Effector memory CD8-positive, alpha-beta T cell (primary cell): ENCODE measurements around the gene MAD1L1.

ENCODE experiments used
- ATAC-seq: fragments of 150-1000 bp; cut with Tn5 transposase; replicated peaks from 2 replicates; pipeline ENCODE4 v1.10.0; 2021; ENCODE audit warnings: mild to moderate bottlenecking, moderate library complexity
- DNase-seq, 3 experiments: peaks; one replicate each; pipeline ENCODE4 v3.0.0; 2021
- H3K27ac Mint-ChIP-seq, 2 donors: one replicate each; pipeline ENCODE4 v1.8.0; 2022; ENCODE audit warnings: mild to moderate bottlenecking in 2 of 2, mixed read lengths in 2 of 2, moderate library complexity in 2 of 2
- H3K27me3 Mint-ChIP-seq, 2 donors: one replicate each; pipeline ENCODE4 v1.8.0; 2022; ENCODE audit warnings: mixed read lengths in 2 of 2
- H3K36me3 Mint-ChIP-seq: one replicate; pipeline ENCODE4 v1.8.0; 2022; ENCODE audit warnings: mild to moderate bottlenecking, moderate library complexity, mixed read lengths; ENCODE audit not compliant: insufficient read depth
- H3K4me1 Mint-ChIP-seq, 2 donors: one replicate each; pipeline ENCODE4 v1.8.0; 2022; ENCODE audit warnings: low read depth in 2 of 2, mixed read lengths in 2 of 2
- H3K4me3 Mint-ChIP-seq, 2 donors: one replicate each; pipeline ENCODE4 v1.8.0; 2022; ENCODE audit warnings: mild to moderate bottlenecking in 2 of 2, mixed read lengths in 2 of 2, moderate library complexity in 2 of 2
- H3K9me3 Mint-ChIP-seq, 2 donors: one replicate each; pipeline ENCODE4 v1.8.0; 2022; ENCODE audit warnings: mixed read lengths in 2 of 2

Gene MAD1L1

GRCh38 chr7:2097492-2097891, 135.3 kb downstream of the MAD1L1 start:
- peak overlapping the region in 1 of 2 donors; percentile 23 for H3K27ac Mint-ChIP-seq
- H3K27me3 Mint-ChIP-seq, result no peaks in the 10 kb centered on the region
- DNase-seq (no peak), ATAC-seq (no peak)
- peaks cover 11% of the 10 kb centered on the region for H3K36me3 Mint-ChIP-seq
- peaks cover 33 to 39% of the 10 kb centered on the region in 2 donors for H3K4me1 Mint-ChIP-seq
- H3K4me3 Mint-ChIP-seq, result no peak overlapping the region
- peaks cover 0 to 4% of the 10 kb centered on the region in 2 donors for H3K9me3 Mint-ChIP-seq

- ATAC-seq (no peak), DNase-seq (no peak)
- peak overlapping the region in 1 of 2 donors; percentile 23 for H3K27ac Mint-ChIP-seq
- H3K4me3 Mint-ChIP-seq, result no peak overlapping the region
- H3K4me1 Mint-ChIP-seq, result peaks cover 27 to 37% of the 10 kb centered on the region in 2 donors
- H3K27me3 Mint-ChIP-seq, result no peaks in the 10 kb centered on the region
- no peaks in the 10 kb centered on the region for H3K9me3 Mint-ChIP-seq
- peaks cover 9% of the 10 kb centered on the region for H3K36me3 Mint-ChIP-seq
Measured at GRCh38 chr7:2096692-2097387, 135.9 kb downstream of the MAD1L1 start.

GRCh38 chr7:2095436-2095835, 137.3 kb downstream of the MAD1L1 start:
- ATAC-seq (no peak), DNase-seq (no peak)
- Mint-ChIP-seq H3K36me3 (peaks cover 5% of the 10 kb centered on the region), H3K27me3 (no peaks in the 10 kb centered on the region), H3K9me3 (no peaks in the 10 kb centered on the region), H3K27ac (no peak overlapping the region), H3K4me1 (peaks cover 23 to 33% of the 10 kb centered on the region in 2 donors), H3K4me3 (no peak overlapping the region)

GRCh38 chr7:2094454-2095045, 138.2 kb downstream of the MAD1L1 start:
- no peaks in the 10 kb centered on the region for H3K27me3 Mint-ChIP-seq
- no peak for ATAC-seq
- peaks cover 21 to 27% of the 10 kb centered on the region in 2 donors for H3K4me1 Mint-ChIP-seq
- H3K36me3 Mint-ChIP-seq, result peaks cover 5% of the 10 kb centered on the region
- no peaks in the 10 kb centered on the region for H3K9me3 Mint-ChIP-seq
- H3K4me3 Mint-ChIP-seq, result no peak overlapping the region
- no peak for DNase-seq
- H3K27ac Mint-ChIP-seq, result no peak overlapping the region

- DNase-seq, result no peak
- no peaks in the 10 kb centered on the region for H3K27me3 Mint-ChIP-seq
- H3K4me3 Mint-ChIP-seq, result no peak overlapping the region
- H3K9me3 Mint-ChIP-seq, result no peaks in the 10 kb centered on the region
- H3K4me1 Mint-ChIP-seq, result peaks cover 18 to 22% of the 10 kb centered on the region in 2 donors
- no peak for ATAC-seq
- no peak overlapping the region for H3K27ac Mint-ChIP-seq
- peaks cover 5% of the 10 kb centered on the region for H3K36me3 Mint-ChIP-seq
Measured at GRCh38 chr7:2093843-2094220, 138.9 kb downstream of the MAD1L1 start.

- Mint-ChIP-seq H3K27ac (no peak overlapping the region), H3K9me3 (no peaks in the 10 kb centered on the region), H3K4me1 (peaks cover 15 to 18% of the 10 kb centered on the region in 2 donors), H3K27me3 (no peaks in the 10 kb centered on the region), H3K4me3 (no peak overlapping the region), H3K36me3 (peaks cover 5% of the 10 kb centered on the region)
- DNase-seq (no peak), ATAC-seq (no peak)
Measured at GRCh38 chr7:2093215-2093842, 139.4 kb downstream of the MAD1L1 start.

GRCh38 chr7:2092279-2092678, 140.5 kb downstream of the MAD1L1 start:
- no peak for DNase-seq
- Mint-ChIP-seq H3K27me3 (no peaks in the 10 kb centered on the region), H3K9me3 (no peaks in the 10 kb centered on the region), H3K4me3 (no peak overlapping the region), H3K27ac (peak overlapping the region; percentile 1 to 26), H3K4me1 (peaks cover 11% of the 10 kb centered on the region in 2 donors), H3K36me3 (peaks cover 5% of the 10 kb centered on the region)
- ATAC-seq, result no peak

- no peak overlapping the region for H3K27ac Mint-ChIP-seq
- H3K9me3 Mint-ChIP-seq, result no peaks in the 10 kb centered on the region
- H3K4me1 Mint-ChIP-seq, result peaks cover 9% of the 10 kb centered on the region in 2 donors
- no peak overlapping the region for H3K4me3 Mint-ChIP-seq
- peaks cover 5% of the 10 kb centered on the region for H3K36me3 Mint-ChIP-seq
- no peak for DNase-seq
- no peak for ATAC-seq
- H3K27me3 Mint-ChIP-seq, result no peaks in the 10 kb centered on the region
Measured at GRCh38 chr7:2090526-2091520, 141.9 kb downstream of the MAD1L1 start.

GRCh38 chr7:2088801-2089200, 143.9 kb downstream of the MAD1L1 start:
- DNase-seq (no peak), ATAC-seq (no peak)
- Mint-ChIP-seq H3K27me3 (no peaks in the 10 kb centered on the region), H3K9me3 (no peaks in the 10 kb centered on the region), H3K36me3 (peaks cover 5% of the 10 kb centered on the region), H3K4me3 (no peak overlapping the region), H3K27ac (no peak overlapping the region), H3K4me1 (peaks cover 7 to 12% of the 10 kb centered on the region in 2 donors)

GRCh38 chr7:2087744-2088143, 145.0 kb downstream of the MAD1L1 start:
- no peaks in the 10 kb centered on the region for H3K9me3 Mint-ChIP-seq
- ATAC-seq (no peak), DNase-seq (no peak)
- H3K36me3 Mint-ChIP-seq, result peaks cover 11% of the 10 kb centered on the region
- no peak overlapping the region for H3K27ac Mint-ChIP-seq
- H3K27me3 Mint-ChIP-seq, result no peaks in the 10 kb centered on the region
- H3K4me1 Mint-ChIP-seq, result peaks cover 10 to 12% of the 10 kb centered on the region in 2 donors
- no peak overlapping the region for H3K4me3 Mint-ChIP-seq

- ATAC-seq, result no peak
- DNase-seq, result no peak
Measured at GRCh38 chr7:2086229-2086628, 146.5 kb downstream of the MAD1L1 start.

GRCh38 chr7:2085804-2086203, 146.9 kb downstream of the MAD1L1 start:
- Mint-ChIP-seq H3K9me3 (no peaks in the 10 kb centered on the region), H3K4me3 (no peak overlapping the region), H3K27ac (peak overlapping the region in 1 of 2 donors; percentile 35), H3K36me3 (peaks cover 8% of the 10 kb centered on the region), H3K4me1 (peaks cover 11 to 15% of the 10 kb centered on the region in 2 donors), H3K27me3 (no peaks in the 10 kb centered on the region)
- ATAC-seq (no peak), DNase-seq (no peak)

More at GRCh38 chr7:2086229-2086628, 146.5 kb downstream of the MAD1L1 start:
- Mint-ChIP-seq H3K4me3 (no peak overlapping the region), H3K36me3 (peaks cover 8% of the 10 kb centered on the region), H3K27ac (peak overlapping the region in 1 of 2 donors; percentile 35), H3K9me3 (no peaks in the 10 kb centered on the region), H3K27me3 (no peaks in the 10 kb centered on the region), H3K4me1 (peaks cover 10 to 15% of the 10 kb centered on the region in 2 donors)
